Mesendoderm (in vitro differentiated cells): ENCODE data around the gene NEDD4L.

ENCODE experiments used
- DNase-seq: peaks from one replicate; pipeline ENCODE4 v3.0.0; 2013
- H2AK5ac ChIP-seq: 2 replicates; pipeline ENCODE4 v1.6.1; 2013; ENCODE audit warnings: low read length, inconsistent platforms
- H2BK120ac ChIP-seq: 2 replicates; pipeline ENCODE4 v1.6.1; 2013; ENCODE audit warnings: low read depth, mild to moderate bottlenecking, low read length, moderate library complexity, mixed read lengths
- H2BK15ac ChIP-seq: replicated peaks from 2 replicates; pipeline ENCODE4 v1.6.1; 2013; ENCODE audit warnings: low read depth, mild to moderate bottlenecking, moderate library complexity
- H2BK5ac ChIP-seq: 2 replicates; pipeline ENCODE4 v1.6.1; 2013; ENCODE audit warnings: low read length, inconsistent platforms
- H3K18ac ChIP-seq: 2 replicates; pipeline ENCODE4 v1.6.1; 2013; ENCODE audit warnings: mild to moderate bottlenecking, low read length, mixed read lengths
- H3K23ac ChIP-seq: one replicate; pipeline ENCODE4 v1.6.1; 2013; ENCODE audit warnings: low read length
- H3K27ac ChIP-seq: 2 replicates; pipeline ENCODE4 v1.5.1; 2013; ENCODE audit warnings: low read depth, mild to moderate bottlenecking, inconsistent platforms, low read length, moderate library complexity
- H3K27me3 ChIP-seq: 2 replicates; pipeline ENCODE4 v1.6.1; 2013; ENCODE audit warnings: low read length, control low read depth, mild to moderate bottlenecking, inconsistent platforms; ENCODE audit not compliant: insufficient read depth, poor library complexity
- H3K36me3 ChIP-seq: 2 replicates; pipeline ENCODE4 v1.6.1; 2013; ENCODE audit warnings: low read length, inconsistent platforms; ENCODE audit not compliant: control insufficient read depth, insufficient read depth
- H3K4ac ChIP-seq: one replicate; pipeline ENCODE4 v1.6.1; 2013; ENCODE audit warnings: low read depth, mild to moderate bottlenecking, low read length, moderate library complexity
- H3K4me1 ChIP-seq: 2 replicates; pipeline ENCODE4 v1.6.1; 2013; ENCODE audit warnings: low read depth, low read length, inconsistent platforms; ENCODE audit not compliant: control insufficient read depth
- H3K4me2 ChIP-seq: 2 replicates; pipeline ENCODE4 v1.6.1; 2013; ENCODE audit warnings: low read length
- H3K4me3 ChIP-seq: 2 replicates; pipeline ENCODE4 v1.5.1; 2013; ENCODE audit warnings: mild to moderate bottlenecking, low read length
- H3K56ac ChIP-seq: one replicate; pipeline ENCODE4 v1.6.1; 2013; ENCODE audit warnings: low read length
- H3K79me1 ChIP-seq: 2 replicates; pipeline ENCODE4 v1.6.1; 2013; ENCODE audit warnings: low read length, inconsistent platforms
- H3K79me2 ChIP-seq: 2 replicates; pipeline ENCODE4 v1.6.1; 2013; ENCODE audit warnings: mild to moderate bottlenecking, low read length; ENCODE audit not compliant: control insufficient read depth, insufficient read depth
- H3K9ac ChIP-seq: 2 replicates; pipeline ENCODE4 v1.6.1; 2013; ENCODE audit warnings: low read length, inconsistent platforms
- H4K5ac ChIP-seq: one replicate; pipeline ENCODE4 v1.6.1; 2013; ENCODE audit warnings: low read length
- H4K8ac ChIP-seq: one replicate; pipeline ENCODE4 v1.6.1; 2013; ENCODE audit warnings: low read depth, mild to moderate bottlenecking, control low read depth, low read length, moderate library complexity
- WGBS: extraction: QIAGEN DNeasy Blood & Tissue Kit; methylation state at CpG from one replicate; pipeline ENCODE4 v1.1.7; 2013; ENCODE audit warnings: low lambda C conversion rate, missing lambda C conversion rate; ENCODE audit not compliant: insufficient coverage; ENCODE audit errors: extremely low coverage; 5-methylcytosine and 5-hydroxymethylcytosine counted together

NEDD4L gene

GRCh38 chr18:58223717-58224424 is 179.8 kb downstream of the NEDD4L start:
- Histone ChIP-seq H2BK5ac (no peak overlapping the region), H3K18ac (no peak overlapping the region), H3K4ac (no peak overlapping the region), H3K27ac (no peak overlapping the region), H2BK120ac (no peak overlapping the region), H3K9ac (no peak overlapping the region), H3K56ac (no peak overlapping the region), H3K36me3 (no peaks in the 10 kb centered on the region), H4K5ac (no peak overlapping the region), H3K4me2 (no peak overlapping the region), H4K8ac (no peak overlapping the region), H3K4me1 (peaks cover 9% of the 10 kb centered on the region), H3K79me1 (peaks cover 14% of the 10 kb centered on the region), H3K27me3 (no peaks in the 10 kb centered on the region), H2AK5ac (no peak overlapping the region), H3K79me2 (peaks cover 41% of the 10 kb centered on the region), H3K4me3 (no peak overlapping the region), H2BK15ac (no peak overlapping the region), H3K23ac (no peak overlapping the region)
- DNase-seq, result peak; percentile 51
- no CpG with 5 or more reads among the region's 15 CpGs for WGBS

- H3K79me2 ChIP-seq, result peaks cover 39% of the 10 kb centered on the region
- no peaks in the 10 kb centered on the region for H3K36me3 ChIP-seq
- H4K5ac ChIP-seq, result no peak overlapping the region
- H3K79me1 ChIP-seq, result peaks cover 14% of the 10 kb centered on the region
- no peak overlapping the region for H3K4me3 ChIP-seq
- H3K4me1 ChIP-seq, result peaks cover 9% of the 10 kb centered on the region
- no peak overlapping the region for H2BK5ac ChIP-seq
- no peak overlapping the region for H2BK120ac ChIP-seq
- no peak overlapping the region for H3K56ac ChIP-seq
- H2AK5ac ChIP-seq, result no peak overlapping the region
- no peak overlapping the region for H3K18ac ChIP-seq
- no peak overlapping the region for H3K4me2 ChIP-seq
- H3K23ac ChIP-seq, result no peak overlapping the region
- no peak overlapping the region for H4K8ac ChIP-seq
- no peaks in the 10 kb centered on the region for H3K27me3 ChIP-seq
- H2BK15ac ChIP-seq, result no peak overlapping the region
- no CpG with 5 or more reads among the region's 2 CpGs for WGBS
- H3K9ac ChIP-seq, result no peak overlapping the region
- H3K27ac ChIP-seq, result no peak overlapping the region
- no peak for DNase-seq
- no peak overlapping the region for H3K4ac ChIP-seq
Measured at GRCh38 chr18:58224425-58224750, 180.4 kb downstream of the NEDD4L start.

- no peak overlapping the region for H3K23ac ChIP-seq
- no peak overlapping the region for H3K9ac ChIP-seq
- no peaks in the 10 kb centered on the region for H3K27me3 ChIP-seq
- DNase-seq, result no peak
- H2BK120ac ChIP-seq, result no peak overlapping the region
- no peak overlapping the region for H3K4me2 ChIP-seq
- no peak overlapping the region for H2BK5ac ChIP-seq
- no peak overlapping the region for H3K4me3 ChIP-seq
- H3K79me1 ChIP-seq, result peaks cover 14% of the 10 kb centered on the region
- H3K4me1 ChIP-seq, result peaks cover 9% of the 10 kb centered on the region
- H3K27ac ChIP-seq, result no peak overlapping the region
- H3K79me2 ChIP-seq, result peaks cover 39% of the 10 kb centered on the region
- H3K18ac ChIP-seq, result no peak overlapping the region
- H3K56ac ChIP-seq, result no peak overlapping the region
- no peak overlapping the region for H4K5ac ChIP-seq
- no peak overlapping the region for H2AK5ac ChIP-seq
- no peaks in the 10 kb centered on the region for H3K36me3 ChIP-seq
- WGBS, result no CpG with 5 or more reads among the region's 6 CpGs
- H3K4ac ChIP-seq, result no peak overlapping the region
- H4K8ac ChIP-seq, result no peak overlapping the region
- H2BK15ac ChIP-seq, result no peak overlapping the region
Measured at GRCh38 chr18:58225101-58225500, 181.1 kb downstream of the NEDD4L start.

- no peak overlapping the region for H3K56ac ChIP-seq
- no peak overlapping the region for H2BK5ac ChIP-seq
- no peak overlapping the region for H2BK15ac ChIP-seq
- no peak for DNase-seq
- H3K4me3 ChIP-seq, result no peak overlapping the region
- no peak overlapping the region for H4K5ac ChIP-seq
- peaks cover 36% of the 10 kb centered on the region for H3K79me2 ChIP-seq
- H3K4me2 ChIP-seq, result no peak overlapping the region
- peaks cover 4% of the 10 kb centered on the region for H3K4me1 ChIP-seq
- H4K8ac ChIP-seq, result no peak overlapping the region
- H3K27ac ChIP-seq, result no peak overlapping the region
- H3K4ac ChIP-seq, result no peak overlapping the region
- no CpG with 5 or more reads among the region's 3 CpGs for WGBS
- H3K36me3 ChIP-seq, result no peaks in the 10 kb centered on the region
- no peak overlapping the region for H3K18ac ChIP-seq
- no peak overlapping the region for H3K9ac ChIP-seq
- H2AK5ac ChIP-seq, result no peak overlapping the region
- no peak overlapping the region for H3K23ac ChIP-seq
- no peak overlapping the region for H2BK120ac ChIP-seq
- peaks cover 11% of the 10 kb centered on the region for H3K79me1 ChIP-seq
- no peaks in the 10 kb centered on the region for H3K27me3 ChIP-seq
Measured at GRCh38 chr18:58226429-58226828, 182.4 kb downstream of the NEDD4L start.

- H3K79me2 ChIP-seq, result peaks cover 36% of the 10 kb centered on the region
- H2BK5ac ChIP-seq, result no peak overlapping the region
- H4K5ac ChIP-seq, result no peak overlapping the region
- WGBS, result no CpG with 5 or more reads among the region's 9 CpGs
- H3K18ac ChIP-seq, result no peak overlapping the region
- no peak overlapping the region for H3K56ac ChIP-seq
- no peak overlapping the region for H2BK15ac ChIP-seq
- H2AK5ac ChIP-seq, result no peak overlapping the region
- H3K27me3 ChIP-seq, result no peaks in the 10 kb centered on the region
- no peak overlapping the region for H3K9ac ChIP-seq
- no peak overlapping the region for H3K27ac ChIP-seq
- H3K4me2 ChIP-seq, result no peak overlapping the region
- H3K79me1 ChIP-seq, result peaks cover 11% of the 10 kb centered on the region
- no peak overlapping the region for H3K23ac ChIP-seq
- no peak overlapping the region for H2BK120ac ChIP-seq
- no peak overlapping the region for H3K4ac ChIP-seq
- H4K8ac ChIP-seq, result no peak overlapping the region
- H3K4me3 ChIP-seq, result no peak overlapping the region
- H3K36me3 ChIP-seq, result no peaks in the 10 kb centered on the region
- DNase-seq, result no peak
- peaks cover 4% of the 10 kb centered on the region for H3K4me1 ChIP-seq
Measured at GRCh38 chr18:58227361-58227930, 183.4 kb downstream of the NEDD4L start.

GRCh38 chr18:58228176-58228575 is 184.2 kb downstream of the NEDD4L start:
- no peak overlapping the region for H3K18ac ChIP-seq
- no peak overlapping the region for H3K4me2 ChIP-seq
- H3K4ac ChIP-seq, result no peak overlapping the region
- no peak overlapping the region for H4K5ac ChIP-seq
- WGBS, result no CpG with 5 or more reads among the region's 6 CpGs
- no peak overlapping the region for H3K56ac ChIP-seq
- H2BK5ac ChIP-seq, result no peak overlapping the region
- peaks cover 4% of the 10 kb centered on the region for H3K4me1 ChIP-seq
- DNase-seq, result no peak
- H3K23ac ChIP-seq, result no peak overlapping the region
- H4K8ac ChIP-seq, result no peak overlapping the region
- H3K4me3 ChIP-seq, result no peak overlapping the region
- H3K79me2 ChIP-seq, result peaks cover 36% of the 10 kb centered on the region
- no peaks in the 10 kb centered on the region for H3K36me3 ChIP-seq
- no peak overlapping the region for H3K9ac ChIP-seq
- no peak overlapping the region for H3K27ac ChIP-seq
- no peaks in the 10 kb centered on the region for H3K27me3 ChIP-seq
- H2AK5ac ChIP-seq, result no peak overlapping the region
- H2BK15ac ChIP-seq, result no peak overlapping the region
- H3K79me1 ChIP-seq, result peaks cover 11% of the 10 kb centered on the region
- no peak overlapping the region for H2BK120ac ChIP-seq
